Loucy (cell line): ENCODE data around the gene PNMA8B.

Experiments used
- H2AFZ ChIP-seq: fragments of 200-600 bp; sonication (generic); 2 replicates; pipeline ENCODE4 v1.6.0; 2016; ENCODE audit warnings: antibody characterized with exemption, mild to moderate bottlenecking, low read length, moderate library complexity
- H3F3A ChIP-seq: fragments of 200-600 bp; 2 replicates; pipeline ENCODE4 v1.6.0; 2016; ENCODE audit warnings: antibody characterized with exemption, low read depth, mild to moderate bottlenecking
- H3K27me3 ChIP-seq: fragments of 200-600 bp; sonication (generic); 2 replicates; pipeline ENCODE4 v1.6.1; 2014; ENCODE audit warnings: low read length, mild to moderate bottlenecking; ENCODE audit not compliant: insufficient read depth, poor library complexity, severe bottlenecking
- H3K36me3 ChIP-seq: fragments of 200-600 bp; sonication (generic); 2 replicates; pipeline ENCODE4 v1.6.1; 2016; ENCODE audit warnings: low read length; ENCODE audit not compliant: insufficient read depth
- H3K4me1 ChIP-seq: fragments of 200-600 bp; sonication (generic); 2 replicates; pipeline ENCODE4 v1.5.1; 2014; ENCODE audit warnings: low read length, mild to moderate bottlenecking; ENCODE audit not compliant: insufficient read depth, poor library complexity, severe bottlenecking
- H3K4me2 ChIP-seq: fragments of 200-600 bp; sonication (generic); 2 replicates; pipeline ENCODE4 v1.6.0; 2014; ENCODE audit warnings: antibody characterized with exemption, low read length, low read depth, mild to moderate bottlenecking; ENCODE audit not compliant: poor library complexity, severe bottlenecking
- H3K4me3 ChIP-seq: fragments of 200-600 bp; sonication (generic); 2 replicates; pipeline ENCODE4 v1.5.1; 2014; ENCODE audit warnings: low read length, mild to moderate bottlenecking, mixed read lengths; ENCODE audit not compliant: poor library complexity, severe bottlenecking
- H3K79me2 ChIP-seq: fragments of 200-600 bp; sonication (generic); 2 replicates; pipeline ENCODE4 v1.6.1; 2014; ENCODE audit warnings: low read length; ENCODE audit not compliant: insufficient read depth
- H3K9ac ChIP-seq: fragments of 200-600 bp; sonication (generic); 2 replicates; pipeline ENCODE4 v1.6.0; 2014; ENCODE audit warnings: mild to moderate bottlenecking, low read depth, low read length, moderate library complexity; ENCODE audit not compliant: poor library complexity, severe bottlenecking
- H3K9me2 ChIP-seq: fragments of 200-600 bp; sonication (generic); replicated peaks from 2 replicates; pipeline ENCODE4 v1.6.1; 2016; ENCODE audit warnings: low read depth, low read length, mixed read lengths
- H3K9me3 ChIP-seq: fragments of 200-600 bp; sonication (generic); 2 replicates; pipeline ENCODE4 v1.6.1; 2014; ENCODE audit warnings: mild to moderate bottlenecking, antibody characterized with exemption, low read length, low read depth; ENCODE audit not compliant: insufficient read depth
- H4K20me1 ChIP-seq: fragments of 200-600 bp; sonication (generic); 2 replicates; pipeline ENCODE4 v1.6.0; 2014; ENCODE audit warnings: antibody characterized with exemption, low read length, mild to moderate bottlenecking; ENCODE audit not compliant: insufficient read depth, poor library complexity, severe bottlenecking
- EZH2phosphoT487 ChIP-seq: fragments of 200-600 bp; IDR thresholded peaks from 2 replicates; pipeline ENCODE4 v1.6.1; 2018; ENCODE audit warnings: antibody characterized with exemption, mild to moderate bottlenecking, moderate library complexity, borderline replicate concordance
- TF ChIP-seq, protein P1 (sequence below): fragments of 200-600 bp; sonication (generic); conservative IDR thresholded peaks from 2 replicates; pipeline ENCODE4 v1.5.1; 2014; ENCODE audit warnings: mild to moderate bottlenecking, antibody characterized with exemption, low read length

Gene PNMA8B

GRCh38 chr19:46503848-46504453, 8.3 kb upstream of the PNMA8B start:
- H3K4me3 ChIP-seq, result no peak overlapping the region
- H2AFZ ChIP-seq, result no peak overlapping the region
- no peaks in the 10 kb centered on the region for H3K9me3 ChIP-seq
- no peaks in the 10 kb centered on the region for H3K4me1 ChIP-seq
- H4K20me1 ChIP-seq, result no peaks in the 10 kb centered on the region
- TF ChIP-seq, protein P1, sequence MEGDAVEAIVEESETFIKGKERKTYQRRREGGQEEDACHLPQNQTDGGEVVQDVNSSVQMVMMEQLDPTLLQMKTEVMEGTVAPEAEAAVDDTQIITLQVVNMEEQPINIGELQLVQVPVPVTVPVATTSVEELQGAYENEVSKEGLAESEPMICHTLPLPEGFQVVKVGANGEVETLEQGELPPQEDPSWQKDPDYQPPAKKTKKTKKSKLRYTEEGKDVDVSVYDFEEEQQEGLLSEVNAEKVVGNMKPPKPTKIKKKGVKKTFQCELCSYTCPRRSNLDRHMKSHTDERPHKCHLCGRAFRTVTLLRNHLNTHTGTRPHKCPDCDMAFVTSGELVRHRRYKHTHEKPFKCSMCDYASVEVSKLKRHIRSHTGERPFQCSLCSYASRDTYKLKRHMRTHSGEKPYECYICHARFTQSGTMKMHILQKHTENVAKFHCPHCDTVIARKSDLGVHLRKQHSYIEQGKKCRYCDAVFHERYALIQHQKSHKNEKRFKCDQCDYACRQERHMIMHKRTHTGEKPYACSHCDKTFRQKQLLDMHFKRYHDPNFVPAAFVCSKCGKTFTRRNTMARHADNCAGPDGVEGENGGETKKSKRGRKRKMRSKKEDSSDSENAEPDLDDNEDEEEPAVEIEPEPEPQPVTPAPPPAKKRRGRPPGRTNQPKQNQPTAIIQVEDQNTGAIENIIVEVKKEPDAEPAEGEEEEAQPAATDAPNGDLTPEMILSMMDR, result no peak
- no peak for TF ChIP-seq EZH2phosphoT487
- H3K36me3 ChIP-seq, result no peaks in the 10 kb centered on the region
- no peak overlapping the region for H3K4me2 ChIP-seq
- H3K79me2 ChIP-seq, result no peaks in the 10 kb centered on the region
- H3F3A ChIP-seq, result no peaks in the 10 kb centered on the region
- H3K27me3 ChIP-seq, result no peaks in the 10 kb centered on the region
- no peaks in the 10 kb centered on the region for H3K9me2 ChIP-seq
- no peak overlapping the region for H3K9ac ChIP-seq

- Histone ChIP-seq H3K4me3 (no peak overlapping the region), H3K9ac (no peak overlapping the region), H3K4me1 (no peaks in the 10 kb centered on the region), H4K20me1 (no peaks in the 10 kb centered on the region), H2AFZ (no peak overlapping the region), H3K27me3 (no peaks in the 10 kb centered on the region), H3K9me2 (no peaks in the 10 kb centered on the region), H3K4me2 (no peak overlapping the region), H3K36me3 (no peaks in the 10 kb centered on the region), H3F3A (no peaks in the 10 kb centered on the region), H3K79me2 (no peaks in the 10 kb centered on the region), H3K9me3 (no peaks in the 10 kb centered on the region)
- TF ChIP-seq, protein P1, result no peak
- TF ChIP-seq EZH2phosphoT487, result no peak
Observed at GRCh38 chr19:46502891-46503290, 7.2 kb upstream of the PNMA8B start.

DNA sequence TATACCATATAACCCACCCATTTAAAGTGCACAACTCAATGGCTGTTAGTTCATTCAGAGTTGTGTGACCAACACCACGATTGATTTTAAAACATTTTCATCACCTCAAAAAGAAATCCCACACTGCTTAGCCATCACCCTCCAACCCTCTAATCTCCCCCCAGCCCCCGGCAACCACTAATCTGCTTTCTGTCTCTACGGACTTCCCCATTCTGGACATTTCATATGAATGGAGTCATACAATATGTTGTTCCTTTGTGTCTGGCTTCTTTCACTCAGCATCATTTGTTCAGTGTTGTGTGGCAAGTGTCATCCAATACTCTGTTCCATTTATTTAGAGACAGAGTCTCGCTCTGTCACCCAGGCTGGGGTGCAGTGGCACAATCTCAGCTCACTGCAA, 4.0 kb upstream of the PNMA8B start:
- no peaks in the 10 kb centered on the region for H4K20me1 ChIP-seq
- no peak overlapping the region for H3K4me2 ChIP-seq
- H3K9ac ChIP-seq, result no peak overlapping the region
- no peak overlapping the region for H2AFZ ChIP-seq
- H3K4me3 ChIP-seq, result no peak overlapping the region
- no peaks in the 10 kb centered on the region for H3F3A ChIP-seq
- no peaks in the 10 kb centered on the region for H3K9me2 ChIP-seq
- H3K27me3 ChIP-seq, result no peaks in the 10 kb centered on the region
- TF ChIP-seq, protein P1, result no peak
- no peak for TF ChIP-seq EZH2phosphoT487
- H3K9me3 ChIP-seq, result no peaks in the 10 kb centered on the region
- no peaks in the 10 kb centered on the region for H3K36me3 ChIP-seq
- H3K4me1 ChIP-seq, result no peaks in the 10 kb centered on the region
- H3K79me2 ChIP-seq, result no peaks in the 10 kb centered on the region
